G401 (cell line): ENCODE measurements around the gene NYNRIN. TPM values are rescaled to one million over a fixed set of nuclear protein-coding genes. Genes with fewer than 3 reads are reported as not detected.

Experiments used
- DNase-seq: peaks from one replicate; pipeline ENCODE4 v3.0.0-alpha.2; 2015; ENCODE audit warnings: low spot score
- in situ Hi-C: cut with HindIII; loops from 2 replicates; pipeline ENCODE4 v1.10.0; 2016; ENCODE audit warnings: low sequenced_read_pairs, mixed read lengths
- total RNA-seq: library from RNA; depleted of rRNA; stranded (reverse); fragments of >200 nt; shearing (Covaris generic); gene quantifications from 2 replicates; pipeline ENCODE4 v1.2.3, GENCODE V29; 2014

The NYNRIN gene
- total RNA-seq, 1 experiment from 2014 or later = 24.1 TPM

GRCh38 chr14:24388474-24389179, 10.2 kb upstream of the NYNRIN start:
- in situ Hi-C loops = no loop called here
- no peak for DNase-seq

- in situ Hi-C loops = no loop called here
- DNase-seq = no peak
Observed at GRCh38 chr14:24389226-24389848, 9.5 kb upstream of the NYNRIN start.

DNA sequence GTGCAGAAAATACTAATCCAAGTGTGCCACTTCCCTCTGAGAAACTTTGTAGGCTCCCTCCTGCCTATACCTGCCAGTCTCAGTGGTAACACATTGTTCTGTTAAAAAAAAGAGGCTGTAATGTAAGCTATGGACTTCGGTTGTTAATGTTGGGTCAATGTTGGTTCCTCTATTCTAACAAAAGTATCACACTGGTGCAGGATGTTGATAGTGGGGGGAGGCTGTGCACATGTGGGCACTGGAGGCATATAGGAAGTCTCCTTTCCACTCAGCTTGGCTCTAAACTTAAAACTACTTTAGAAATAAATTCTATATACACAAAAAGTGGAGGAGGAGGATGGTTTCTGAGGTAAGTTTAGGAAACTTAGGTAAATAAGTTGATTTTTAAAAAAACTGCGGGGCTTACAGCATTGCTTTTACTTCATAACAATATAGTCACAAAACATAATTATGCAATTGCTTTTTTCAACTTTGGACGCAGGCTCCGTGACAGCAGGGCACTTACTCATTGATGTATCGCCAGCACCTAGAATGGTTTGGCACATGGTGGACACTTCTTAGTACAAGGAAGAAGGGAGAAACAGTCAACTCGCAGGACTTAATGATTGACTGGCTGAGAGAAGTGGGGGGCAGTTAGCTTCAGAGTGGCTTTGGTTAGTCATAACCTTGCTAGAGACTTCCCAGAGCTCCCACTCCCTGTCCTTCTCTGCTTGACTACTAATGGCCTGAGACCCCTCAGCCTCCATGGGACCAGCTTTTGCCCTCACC, 7.9 kb upstream of the NYNRIN start:
- no peak for DNase-seq
- in situ Hi-C loops = no loop called here

GRCh38 chr14:24392325-24393091, 6.3 kb upstream of the NYNRIN start:
- no peak for DNase-seq
- in situ Hi-C loops = no loop called here

DNA sequence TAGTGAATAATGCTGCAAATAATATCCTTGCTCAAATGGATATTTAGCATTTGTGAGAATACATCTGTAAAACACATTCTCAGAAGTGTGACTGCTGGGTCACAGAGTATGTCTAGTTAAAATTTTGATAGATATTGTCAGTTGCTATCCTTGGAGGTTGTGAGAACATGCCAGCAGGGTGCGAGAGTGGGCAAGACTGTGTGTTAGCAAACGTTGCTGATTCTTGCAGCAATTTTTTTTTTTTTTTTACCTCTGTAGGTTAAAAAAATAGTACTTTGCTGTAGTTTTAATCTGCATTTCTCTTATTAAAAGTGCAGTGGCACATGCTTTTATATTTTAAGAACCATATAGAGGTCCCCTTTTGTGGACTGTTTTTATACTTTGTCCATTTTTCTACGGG, 4.5 kb upstream of the NYNRIN start:
- DNase-seq = no peak
- in situ Hi-C loops = no loop called here

- in situ Hi-C loops = no loop called here
- no peak for DNase-seq
Observed at GRCh38 chr14:24395609-24396582, 2.9 kb upstream of the NYNRIN start.

GRCh38 chr14:24397639-24398292, 1.0 kb upstream of the NYNRIN start:
- DNase-seq = no peak
- in situ Hi-C loops = no loop called here

DNA sequence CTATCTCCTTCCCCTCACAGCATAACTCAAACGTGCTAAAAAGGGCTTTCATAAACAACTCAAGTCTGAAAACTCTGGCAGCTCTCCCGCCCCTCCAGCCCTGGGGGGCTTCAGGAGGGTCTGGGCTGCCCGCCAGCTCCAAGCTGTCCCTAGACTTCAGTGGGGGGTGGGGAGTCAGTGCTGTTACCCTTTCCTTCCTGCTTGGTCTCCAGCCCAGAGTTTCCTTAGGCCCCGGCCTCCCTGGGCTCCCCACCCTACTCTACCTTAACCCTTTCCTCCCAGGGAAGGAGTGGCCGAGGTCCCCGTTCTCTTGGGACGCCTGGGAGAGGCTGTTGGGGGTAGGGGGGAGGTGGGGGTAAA, 530 bp upstream of the NYNRIN start:
- in situ Hi-C loops = no loop called here
- DNase-seq = peak; percentile 32

- peak; percentile 59 for DNase-seq
- in situ Hi-C loops = no loop called here
Observed at GRCh38 chr14:24399447-24399822, 632 bp downstream of the NYNRIN start.

DNA sequence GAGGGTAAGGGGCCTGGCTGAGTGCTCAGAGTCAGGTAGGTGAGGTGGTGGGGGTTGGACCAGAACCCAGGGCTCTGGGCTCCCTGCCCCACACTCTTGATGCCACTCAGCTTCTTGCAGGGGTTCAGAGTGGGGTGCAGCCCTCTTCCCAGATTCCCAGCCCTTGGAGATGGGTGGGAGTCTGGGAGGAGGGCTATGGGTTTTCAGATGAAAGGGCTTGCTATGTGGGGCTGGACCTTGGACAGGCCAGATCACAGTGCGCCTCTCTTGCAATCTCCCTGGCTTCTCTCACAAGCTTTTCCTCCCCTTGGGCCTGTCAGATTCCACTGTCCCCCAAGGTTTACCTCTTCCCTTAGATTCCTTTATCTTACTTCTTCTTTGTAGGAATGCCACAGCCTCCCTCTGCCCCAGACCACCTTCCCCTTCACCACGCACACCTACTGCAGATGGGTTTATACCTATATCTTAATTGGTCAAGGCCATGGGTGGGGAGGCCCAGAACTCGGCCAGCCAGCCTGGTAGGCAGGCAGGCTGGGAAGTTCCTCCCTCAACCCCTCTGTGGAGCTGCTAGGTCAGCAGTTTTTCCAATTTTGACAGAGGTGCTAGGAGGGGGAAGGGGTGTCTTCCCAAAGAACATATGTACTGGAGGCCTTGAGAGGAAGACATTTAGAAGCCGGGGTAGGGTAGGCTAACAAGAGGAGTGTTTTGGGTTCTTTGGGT, 1.4 kb downstream of the NYNRIN start:
- in situ Hi-C loops = no loop called here
- DNase-seq = peak; percentile 42

- in situ Hi-C loops = no loop called here
- DNase-seq = peak; percentile 43
Observed at GRCh38 chr14:24401810-24402702, 3.3 kb downstream of the NYNRIN start.

GRCh38 chr14:24403294-24403998, 4.6 kb downstream of the NYNRIN start:
- in situ Hi-C loops = no loop called here
- peak; percentile 69 for DNase-seq

GRCh38 chr14:24404814-24405213, 6.0 kb downstream of the NYNRIN start:
- no peak for DNase-seq
- in situ Hi-C loops = no loop called here

GRCh38 chr14:24406416-24406815, 7.6 kb downstream of the NYNRIN start:
- in situ Hi-C loops = no loop called here
- DNase-seq = no peak

- in situ Hi-C loops = no loop called here
- no peak for DNase-seq
Observed at GRCh38 chr14:24407608-24408325, 9.0 kb downstream of the NYNRIN start.
